HepG2 (cell line): ENCODE data around the gene ABTB2. TPM values are rescaled to one million over a fixed set of nuclear protein-coding genes. Genes with fewer than 3 reads are reported as not detected.

ENCODE experiments used
- DR1 ChIP-seq: sonication (generic); formaldehyde crosslinking; IDR thresholded peaks from 2 replicates; pipeline ENCODE4 v1.8.0; 2021; ENCODE audit warnings: mild to moderate bottlenecking, missing genetic modification reagents, inconsistent platforms
- GFI1 ChIP-seq: sonication (generic); formaldehyde crosslinking; IDR thresholded peaks from 2 replicates; pipeline ENCODE4 v1.5.0; 2020; ENCODE audit warnings: missing genetic modification reagents, mild to moderate bottlenecking, borderline replicate concordance
- HNRNPUL1 ChIP-seq: fragments of 200-400 bp; formaldehyde crosslinking; IDR thresholded peaks from 2 replicates; pipeline ENCODE4 v1.6.1; 2017; ENCODE audit warnings: low read depth, mild to moderate bottlenecking, low read length, moderate library complexity
- KDM2A ChIP-seq: sonication (generic); formaldehyde crosslinking; IDR thresholded peaks from 2 replicates; pipeline ENCODE4 v1.4.0; 2020; ENCODE audit warnings: low read depth, missing genetic modification reagents, borderline replicate concordance
- MBNL3 ChIP-seq: fragments of 250-450 bp; sonication (Bioruptor Pico); conservative IDR thresholded peaks from 2 replicates; pipeline ENCODE4 v1.8.0; 2022; ENCODE audit warnings: mild to moderate bottlenecking, inconsistent platforms
- MTA3 ChIP-seq: sonication (generic); formaldehyde crosslinking; IDR thresholded peaks from 2 replicates; pipeline ENCODE4 v1.4.0; 2020; ENCODE audit warnings: missing genetic modification reagents
- MTF2 ChIP-seq: sonication (generic); formaldehyde crosslinking; IDR thresholded peaks from 2 replicates; pipeline ENCODE4 v1.5.0; 2020; ENCODE audit warnings: missing genetic modification reagents, borderline replicate concordance
- RFX5 ChIP-seq: IDR thresholded peaks from 2 replicates; pipeline ENCODE4 v1.6.1; 2011; ENCODE audit warnings: low read depth, low read length, improper control_type of control experiment
- SKI ChIP-seq: fragments of 450-650 bp; IDR thresholded peaks from one replicate; pipeline ENCODE4 v1.6.1; 2018; ENCODE audit warnings: mild to moderate bottlenecking; ENCODE audit not compliant: partially characterized antibody
- SRSF9 ChIP-seq: fragments of 200-400 bp; formaldehyde crosslinking; IDR thresholded peaks from 2 replicates; pipeline ENCODE4 v1.6.1; 2018; ENCODE audit warnings: borderline replicate concordance, mild to moderate bottlenecking, low read depth, low read length; ENCODE audit not compliant: insufficient read depth, poor library complexity, severe bottlenecking
- ZNF33A ChIP-seq: sonication (generic); formaldehyde crosslinking; IDR thresholded peaks from 2 replicates; pipeline ENCODE4 v1.5.1; 2020; ENCODE audit warnings: missing genetic modification reagents, mild to moderate bottlenecking, moderate library complexity, borderline replicate concordance
- ZNF354B ChIP-seq: sonication (generic); formaldehyde crosslinking; IDR thresholded peaks from 2 replicates; pipeline ENCODE4 v1.8.0; 2022; ENCODE audit warnings: mild to moderate bottlenecking, missing genetic modification reagents
- ZNF816 ChIP-seq: sonication (generic); formaldehyde crosslinking; IDR thresholded peaks from 2 replicates; pipeline ENCODE4 v1.8.0; 2022; ENCODE audit warnings: missing genetic modification reagents, mild to moderate bottlenecking, borderline replicate concordance
- ZSCAN21 ChIP-seq: sonication (generic); formaldehyde crosslinking; IDR thresholded peaks from 2 replicates; pipeline ENCODE4 v1.8.0; 2022; ENCODE audit warnings: mild to moderate bottlenecking, missing genetic modification reagents, moderate library complexity, borderline replicate concordance
- polyA plus RNA-seq, 8 experiments: library from polyadenylated mRNA; depleted of rRNA in 3 of 8; stranded (reverse) in 7 of 8; unstranded in 1 of 8; fragments of >200 nt; fragmentation: Illumina TruSeq in 4 of 8; extraction: Trizol in 4 of 8; gene quantifications; 2 replicates each; pipeline versions ENCODE4 v1.2.1 to v1.2.3, GENCODE V29; 2011 to 2016; ENCODE audit warnings: low read depth in 4 of 8, missing spikeins in 1 of 8, mixed read lengths in 1 of 8; ENCODE audit not compliant: insufficient read depth in 1 of 8
- total RNA-seq, 5 experiments: library from RNA; depleted of rRNA; stranded (reverse); fragments of >200 nt; fragmentation: Illumina TruSeq; extraction: Trizol; gene quantifications; 2 replicates each; pipeline ENCODE4 v1.2.3, GENCODE V29; 2016; ENCODE audit warnings: low read depth in 1 of 5
- TF ChIP-seq, protein P1 (sequence below): sonication (generic); formaldehyde crosslinking; IDR thresholded peaks from 2 replicates; pipeline ENCODE4 v1.5.1; 2020; ENCODE audit warnings: missing genetic modification reagents, mild to moderate bottlenecking, borderline replicate concordance
- TF ChIP-seq, protein P2 (sequence below): sonication (generic); formaldehyde crosslinking; IDR thresholded peaks from 2 replicates; pipeline ENCODE4 v1.4.0; 2020; ENCODE audit warnings: mild to moderate bottlenecking, missing genetic modification reagents
- TF ChIP-seq, protein P3 (sequence below): sonication (generic); formaldehyde crosslinking; IDR thresholded peaks from 2 replicates; pipeline ENCODE4 v1.8.0; 2022; ENCODE audit warnings: missing genetic modification reagents, low read depth, mild to moderate bottlenecking, borderline replicate concordance
- TF ChIP-seq, protein P4 (sequence below): sonication (generic); formaldehyde crosslinking; IDR thresholded peaks from 2 replicates; pipeline ENCODE4 v1.5.1; 2020; ENCODE audit warnings: mild to moderate bottlenecking, missing genetic modification reagents, borderline replicate concordance
- TF ChIP-seq, protein P5 (sequence below): sonication (generic); formaldehyde crosslinking; IDR thresholded peaks from 2 replicates; pipeline ENCODE4 v1.4.0; 2020; ENCODE audit warnings: mild to moderate bottlenecking, missing genetic modification reagents, borderline replicate concordance

ABTB2 gene
- total and polyA plus RNA-seq, 2 of the 13 experiments (the other 11 are each of a cell fraction or from before 2014, with no cell fraction given) = 5.1 to 15.4 TPM

DNA sequence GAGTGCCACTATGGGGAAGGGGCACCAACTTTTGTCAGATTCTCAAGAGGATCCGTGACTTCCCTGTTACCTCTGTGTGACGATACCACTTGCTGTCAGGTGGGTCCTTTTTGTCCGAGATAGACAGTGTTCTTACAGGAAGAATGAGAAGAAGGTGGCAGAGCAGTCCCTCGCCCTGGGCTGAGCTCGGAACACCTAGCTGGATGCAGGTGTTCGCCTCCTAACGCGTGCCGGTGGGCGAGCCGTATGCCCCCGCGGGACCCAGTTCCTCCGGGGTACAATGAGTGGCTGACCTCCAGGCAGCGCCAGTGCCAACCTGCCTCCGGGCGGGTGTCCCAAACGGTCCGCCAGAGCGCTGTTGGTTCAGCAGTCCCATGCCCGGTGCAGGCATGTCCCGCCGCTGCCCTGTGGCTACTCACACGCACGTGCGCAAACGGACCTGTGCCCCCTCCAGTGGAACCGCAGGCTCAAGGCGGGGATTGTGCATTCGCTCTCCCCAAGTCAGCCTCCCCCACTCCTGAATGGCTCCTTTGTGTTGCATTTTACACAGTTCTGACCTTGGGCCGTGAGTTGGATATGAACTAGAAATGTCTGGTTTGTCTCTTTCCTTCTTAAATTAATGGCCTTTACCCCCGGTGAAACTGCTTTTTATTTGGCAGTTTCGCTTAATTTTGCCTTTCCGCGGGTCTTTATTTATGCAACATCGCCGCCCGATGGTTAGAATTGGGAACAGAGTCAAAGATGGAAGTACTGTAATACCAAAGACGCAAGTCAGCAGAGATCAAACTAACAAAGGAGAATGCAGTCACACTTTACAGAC, 1.1 kb upstream of the ABTB2 start (continued):
- TF ChIP-seq, protein P1, sequence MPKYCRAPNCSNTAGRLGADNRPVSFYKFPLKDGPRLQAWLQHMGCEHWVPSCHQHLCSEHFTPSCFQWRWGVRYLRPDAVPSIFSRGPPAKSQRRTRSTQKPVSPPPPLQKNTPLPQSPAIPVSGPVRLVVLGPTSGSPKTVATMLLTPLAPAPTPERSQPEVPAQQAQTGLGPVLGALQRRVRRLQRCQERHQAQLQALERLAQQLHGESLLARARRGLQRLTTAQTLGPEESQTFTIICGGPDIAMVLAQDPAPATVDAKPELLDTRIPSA (CRISPR knock-in tag) = no peak
- TF ChIP-seq, protein P2, sequence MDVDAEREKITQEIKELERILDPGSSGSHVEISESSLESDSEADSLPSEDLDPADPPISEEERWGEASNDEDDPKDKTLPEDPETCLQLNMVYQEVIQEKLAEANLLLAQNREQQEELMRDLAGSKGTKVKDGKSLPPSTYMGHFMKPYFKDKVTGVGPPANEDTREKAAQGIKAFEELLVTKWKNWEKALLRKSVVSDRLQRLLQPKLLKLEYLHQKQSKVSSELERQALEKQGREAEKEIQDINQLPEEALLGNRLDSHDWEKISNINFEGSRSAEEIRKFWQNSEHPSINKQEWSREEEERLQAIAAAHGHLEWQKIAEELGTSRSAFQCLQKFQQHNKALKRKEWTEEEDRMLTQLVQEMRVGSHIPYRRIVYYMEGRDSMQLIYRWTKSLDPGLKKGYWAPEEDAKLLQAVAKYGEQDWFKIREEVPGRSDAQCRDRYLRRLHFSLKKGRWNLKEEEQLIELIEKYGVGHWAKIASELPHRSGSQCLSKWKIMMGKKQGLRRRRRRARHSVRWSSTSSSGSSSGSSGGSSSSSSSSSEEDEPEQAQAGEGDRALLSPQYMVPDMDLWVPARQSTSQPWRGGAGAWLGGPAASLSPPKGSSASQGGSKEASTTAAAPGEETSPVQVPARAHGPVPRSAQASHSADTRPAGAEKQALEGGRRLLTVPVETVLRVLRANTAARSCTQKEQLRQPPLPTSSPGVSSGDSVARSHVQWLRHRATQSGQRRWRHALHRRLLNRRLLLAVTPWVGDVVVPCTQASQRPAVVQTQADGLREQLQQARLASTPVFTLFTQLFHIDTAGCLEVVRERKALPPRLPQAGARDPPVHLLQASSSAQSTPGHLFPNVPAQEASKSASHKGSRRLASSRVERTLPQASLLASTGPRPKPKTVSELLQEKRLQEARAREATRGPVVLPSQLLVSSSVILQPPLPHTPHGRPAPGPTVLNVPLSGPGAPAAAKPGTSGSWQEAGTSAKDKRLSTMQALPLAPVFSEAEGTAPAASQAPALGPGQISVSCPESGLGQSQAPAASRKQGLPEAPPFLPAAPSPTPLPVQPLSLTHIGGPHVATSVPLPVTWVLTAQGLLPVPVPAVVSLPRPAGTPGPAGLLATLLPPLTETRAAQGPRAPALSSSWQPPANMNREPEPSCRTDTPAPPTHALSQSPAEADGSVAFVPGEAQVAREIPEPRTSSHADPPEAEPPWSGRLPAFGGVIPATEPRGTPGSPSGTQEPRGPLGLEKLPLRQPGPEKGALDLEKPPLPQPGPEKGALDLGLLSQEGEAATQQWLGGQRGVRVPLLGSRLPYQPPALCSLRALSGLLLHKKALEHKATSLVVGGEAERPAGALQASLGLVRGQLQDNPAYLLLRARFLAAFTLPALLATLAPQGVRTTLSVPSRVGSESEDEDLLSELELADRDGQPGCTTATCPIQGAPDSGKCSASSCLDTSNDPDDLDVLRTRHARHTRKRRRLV (CRISPR knock-in tag) = no peak
- TF ChIP-seq, protein P3, sequence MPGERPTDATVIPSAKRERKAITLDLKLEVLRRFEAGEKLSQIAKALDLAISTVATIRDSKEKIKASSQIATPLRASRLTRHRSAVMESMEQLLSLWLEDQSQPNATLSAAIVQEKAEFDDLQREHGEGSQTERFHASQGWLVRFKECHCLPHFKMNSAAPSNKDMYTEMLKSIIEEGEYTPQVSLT = no peak
- TF ChIP-seq, protein P4, sequence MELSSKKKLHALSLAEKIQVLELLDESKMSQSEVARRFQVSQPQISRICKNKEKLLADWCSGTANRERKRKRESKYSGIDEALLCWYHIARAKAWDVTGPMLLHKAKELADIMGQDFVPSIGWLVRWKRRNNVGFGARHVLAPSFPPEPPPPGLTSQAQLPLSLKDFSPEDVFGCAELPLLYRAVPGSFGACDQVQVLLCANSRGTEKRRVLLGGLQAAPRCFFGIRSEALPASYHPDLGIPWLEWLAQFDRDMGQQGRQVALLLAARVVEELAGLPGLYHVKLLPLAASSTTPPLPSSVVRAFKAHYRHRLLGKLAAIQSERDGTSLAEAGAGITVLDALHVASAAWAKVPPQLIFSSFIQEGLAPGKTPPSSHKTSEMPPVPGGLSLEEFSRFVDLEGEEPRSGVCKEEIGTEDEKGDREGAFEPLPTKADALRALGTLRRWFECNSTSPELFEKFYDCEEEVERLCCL (CRISPR knock-in tag) = no peak
- TF ChIP-seq SKI = peak; percentile 27
- TF ChIP-seq MBNL3 (CRISPR knock-in tag) = no peak
- no peak for TF ChIP-seq ZNF33A (CRISPR knock-in tag)
- TF ChIP-seq HNRNPUL1 = no peak
- no peak for TF ChIP-seq RFX5
- no peak; the same call in 1 of the 2 replicates for TF ChIP-seq ZNF816 (CRISPR knock-in tag)
- no peak for TF ChIP-seq ZNF354B (CRISPR knock-in tag)
- peak; percentile 63; the same call in 1 of the 2 replicates for TF ChIP-seq GFI1 (CRISPR knock-in tag)
- peak; percentile 70 for TF ChIP-seq KDM2A (CRISPR knock-in tag)
- peak; percentile 75; the same call in 1 of the 2 replicates for TF ChIP-seq ZSCAN21 (CRISPR knock-in tag)
- TF ChIP-seq MTF2 (CRISPR knock-in tag) = no peak
- TF ChIP-seq MTA3 (CRISPR knock-in tag) = no peak
- TF ChIP-seq SRSF9 = no peak
- TF ChIP-seq, protein P5, sequence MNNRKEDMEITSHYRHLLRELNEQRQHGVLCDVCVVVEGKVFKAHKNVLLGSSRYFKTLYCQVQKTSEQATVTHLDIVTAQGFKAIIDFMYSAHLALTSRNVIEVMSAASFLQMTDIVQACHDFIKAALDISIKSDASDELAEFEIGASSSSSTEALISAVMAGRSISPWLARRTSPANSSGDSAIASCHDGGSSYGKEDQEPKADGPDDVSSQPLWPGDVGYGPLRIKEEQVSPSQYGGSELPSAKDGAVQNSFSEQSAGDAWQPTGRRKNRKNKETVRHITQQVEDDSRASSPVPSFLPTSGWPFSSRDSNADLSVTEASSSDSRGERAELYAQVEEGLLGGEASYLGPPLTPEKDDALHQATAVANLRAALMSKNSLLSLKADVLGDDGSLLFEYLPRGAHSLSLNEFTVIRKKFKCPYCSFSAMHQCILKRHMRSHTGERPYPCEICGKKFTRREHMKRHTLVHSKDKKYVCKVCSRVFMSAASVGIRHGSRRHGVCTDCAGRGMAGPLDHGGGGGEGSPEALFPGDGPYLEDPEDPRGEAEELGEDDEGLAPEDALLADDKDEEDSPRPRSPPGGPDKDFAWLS = no peak
- TF ChIP-seq DR1 = no peak
